Lower leg skin (tissue), 3 donors: ENCODE data around the gene CREBZF.

Experiments used
- POLR2A ChIP-seq, 2 donors: fragments of 450-650 bp; IDR thresholded peaks; one replicate each; pipeline ENCODE4 v1.6.1; 2016 to 2017; ENCODE audit warnings: antibody characterized with exemption in 2 of 2, mild to moderate bottlenecking in 1 of 2, moderate library complexity in 1 of 2
- TF ChIP-seq, protein P1 (sequence below), 3 donors: fragments of 450-650 bp; IDR thresholded peaks; one replicate each; pipeline ENCODE4 v1.5.1; 2016; ENCODE audit warnings: antibody characterized with exemption in 3 of 3, mild to moderate bottlenecking in 3 of 3, moderate library complexity in 2 of 3

DNA sequence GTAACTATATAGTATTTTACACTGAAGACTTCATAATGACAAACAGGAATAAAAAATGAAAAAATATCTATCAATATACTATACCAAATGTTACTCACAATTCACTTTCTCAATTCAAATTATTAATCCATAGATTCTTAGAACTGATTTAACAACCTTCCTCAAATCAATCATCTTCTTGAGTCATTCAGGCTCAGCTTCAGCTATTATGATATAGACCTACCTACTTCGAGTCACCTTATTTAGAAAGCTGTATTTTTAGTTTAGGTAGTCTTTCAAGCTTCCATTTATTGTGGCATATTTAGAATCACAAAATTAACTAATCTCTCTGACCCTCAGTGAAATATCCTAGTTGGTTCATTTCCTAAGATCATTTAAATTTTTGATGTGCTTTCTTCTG, 8.2 kb downstream of the CREBZF start:
- TF ChIP-seq, protein P1, sequence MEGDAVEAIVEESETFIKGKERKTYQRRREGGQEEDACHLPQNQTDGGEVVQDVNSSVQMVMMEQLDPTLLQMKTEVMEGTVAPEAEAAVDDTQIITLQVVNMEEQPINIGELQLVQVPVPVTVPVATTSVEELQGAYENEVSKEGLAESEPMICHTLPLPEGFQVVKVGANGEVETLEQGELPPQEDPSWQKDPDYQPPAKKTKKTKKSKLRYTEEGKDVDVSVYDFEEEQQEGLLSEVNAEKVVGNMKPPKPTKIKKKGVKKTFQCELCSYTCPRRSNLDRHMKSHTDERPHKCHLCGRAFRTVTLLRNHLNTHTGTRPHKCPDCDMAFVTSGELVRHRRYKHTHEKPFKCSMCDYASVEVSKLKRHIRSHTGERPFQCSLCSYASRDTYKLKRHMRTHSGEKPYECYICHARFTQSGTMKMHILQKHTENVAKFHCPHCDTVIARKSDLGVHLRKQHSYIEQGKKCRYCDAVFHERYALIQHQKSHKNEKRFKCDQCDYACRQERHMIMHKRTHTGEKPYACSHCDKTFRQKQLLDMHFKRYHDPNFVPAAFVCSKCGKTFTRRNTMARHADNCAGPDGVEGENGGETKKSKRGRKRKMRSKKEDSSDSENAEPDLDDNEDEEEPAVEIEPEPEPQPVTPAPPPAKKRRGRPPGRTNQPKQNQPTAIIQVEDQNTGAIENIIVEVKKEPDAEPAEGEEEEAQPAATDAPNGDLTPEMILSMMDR (IDR thresholded peaks at IDR 0.05) = no peak
- TF ChIP-seq POLR2A (IDR thresholded peaks at IDR 0.05) = no peak
